ENCODE data around the gene ITGA8. TPM values are rescaled to one million over a fixed set of nuclear protein-coding genes. Genes with fewer than 3 reads are reported as not detected.

ITGA8 gene
- total RNA-seq, 1 donor from 2014 or later = 2.4 TPM

Other genes starting within 250 kb of the ITGA8 start
- 20.4 TPM for gene MINDY3, start 140.6 kb upstream of the ITGA8 start, total RNA-seq